Heart left ventricle (tissue), 13 donors: ENCODE results near the gene PIGB.

ENCODE experiments used
- POLR2A ChIP-seq, 2 donors: fragments of 450-650 bp; IDR thresholded peaks; one replicate each; pipeline ENCODE4 v1.6.1; 2017; ENCODE audit warnings: antibody characterized with exemption in 2 of 2, mild to moderate bottlenecking in 2 of 2, moderate library complexity in 2 of 2
- TF ChIP-seq, protein P1 (sequence below), 12 donors: fragments of 200-600 bp; sonication (generic) in 4 of 12; IDR thresholded peaks; one replicate each; pipeline versions ENCODE4 v1.5.0 to v1.8.0; 2018 to 2022; ENCODE audit warnings: antibody characterized with exemption in 12 of 12, mild to moderate bottlenecking in 5 of 12
- donor health status: ischemic (EF 13 %, LVEDD 7.1; RV severe dilation, severe dysfunction).
- donor health status: DM: no; HTN: yes; CAD: no.
- donor health status: DM: no; HTN: no; CAD: no.
- donor health status: ischemic (EF 25% LVEDD 6.9; RV normal size, moderate dysfunction).
- donor health status: ischemic (EF 25% LVEDD 5.7; RV mildly dilated, moderate dysfunction).
- donor health status: ischemic (EF 35%, LVEDD 5.7; RV mildly dilated, moderate dysfunction).
- donor health status: nonischemic (EF 11% LVEDD 7.7; RV severe dilation, severe dysfunction).
- donor health status: DM: yes; HTN: yes; CAD: no.
- donor health status: PGD.
- donor health status: ischemic (EF 29% LVEDD 5.4; RV normal size, mild dysfunction).
- donor health status: nonischemic (EF 23%, LVEDD 6.1; RV moderate dilation, normal function).

DNA sequence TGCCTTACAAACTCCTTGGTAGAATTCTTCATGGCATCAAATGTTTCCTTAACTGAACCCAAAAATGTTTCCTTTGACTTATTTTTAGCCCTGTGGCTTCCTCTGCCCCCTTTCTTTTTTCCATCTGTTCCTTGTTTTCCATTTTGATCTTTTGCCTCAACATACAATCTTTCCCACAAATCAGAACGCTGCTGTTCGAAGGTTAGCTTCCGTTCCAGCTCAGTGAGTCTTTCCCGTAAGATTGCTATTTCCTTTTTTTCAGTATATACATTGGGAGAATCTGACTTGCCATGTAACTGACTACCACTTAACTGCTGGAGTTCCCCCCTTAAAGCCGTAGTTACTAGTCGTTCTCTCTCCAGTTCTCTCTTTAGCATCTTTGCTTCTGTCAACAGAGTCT is 41.2 kb downstream of the PIGB start:
- TF ChIP-seq, protein P1, sequence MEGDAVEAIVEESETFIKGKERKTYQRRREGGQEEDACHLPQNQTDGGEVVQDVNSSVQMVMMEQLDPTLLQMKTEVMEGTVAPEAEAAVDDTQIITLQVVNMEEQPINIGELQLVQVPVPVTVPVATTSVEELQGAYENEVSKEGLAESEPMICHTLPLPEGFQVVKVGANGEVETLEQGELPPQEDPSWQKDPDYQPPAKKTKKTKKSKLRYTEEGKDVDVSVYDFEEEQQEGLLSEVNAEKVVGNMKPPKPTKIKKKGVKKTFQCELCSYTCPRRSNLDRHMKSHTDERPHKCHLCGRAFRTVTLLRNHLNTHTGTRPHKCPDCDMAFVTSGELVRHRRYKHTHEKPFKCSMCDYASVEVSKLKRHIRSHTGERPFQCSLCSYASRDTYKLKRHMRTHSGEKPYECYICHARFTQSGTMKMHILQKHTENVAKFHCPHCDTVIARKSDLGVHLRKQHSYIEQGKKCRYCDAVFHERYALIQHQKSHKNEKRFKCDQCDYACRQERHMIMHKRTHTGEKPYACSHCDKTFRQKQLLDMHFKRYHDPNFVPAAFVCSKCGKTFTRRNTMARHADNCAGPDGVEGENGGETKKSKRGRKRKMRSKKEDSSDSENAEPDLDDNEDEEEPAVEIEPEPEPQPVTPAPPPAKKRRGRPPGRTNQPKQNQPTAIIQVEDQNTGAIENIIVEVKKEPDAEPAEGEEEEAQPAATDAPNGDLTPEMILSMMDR (IDR thresholded peaks at IDR 0.05), result no peak
- TF ChIP-seq POLR2A (IDR thresholded peaks at IDR 0.05), result no peak
